ENCODE results near the gene HP1BP3.

DNA sequence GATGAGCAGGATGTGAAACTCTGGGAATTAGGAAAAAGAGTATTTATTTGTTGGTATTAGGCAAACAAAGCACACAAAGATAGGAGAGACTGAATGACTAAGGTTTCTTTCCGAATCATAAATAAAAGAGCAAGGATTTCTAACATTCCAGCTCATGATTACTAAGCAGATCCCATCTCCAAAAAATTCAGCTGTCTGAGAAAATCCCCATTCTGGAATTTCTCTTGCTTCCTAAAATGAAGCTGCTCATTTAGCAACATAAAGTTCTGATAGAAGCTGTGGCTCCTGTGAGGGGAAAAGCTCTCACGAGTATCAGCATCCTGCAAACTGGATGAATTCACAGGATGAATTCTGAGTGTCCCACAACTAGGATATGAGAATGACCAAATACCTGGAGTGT is 47.9 kb downstream of the HP1BP3 start:
- TF ChIP-seq EZH2 (IDR thresholded peaks at IDR 0.05; ENCODE audit: low read depth) (no peak), CTCF (conservative IDR thresholded peaks at IDR 0.05) (no peak)

Measured in PC-9 (cell line).